Left cardiac atrium (tissue), 4 donors: ENCODE results near the gene CT83. TPM values are rescaled to one million over a fixed set of nuclear protein-coding genes. Genes with fewer than 3 reads are reported as not detected.

Experiments
- ATAC-seq, 2 donors: fragments of 200-7000 bp; cut with Tn5 transposase; one replicate each; pipeline ENCODE4 v1.9.1; 2020; ENCODE audit warnings: mild to moderate bottlenecking in 2 of 2, moderate library complexity in 2 of 2
- DNase-seq: peaks from one replicate; pipeline ENCODE4 v3.0.0-alpha.2; 2020
- intact Hi-C, 2 donors: fragments of 100-400 bp; cut with DNase I; formaldehyde crosslinking; loops; one replicate each; pipeline versions ENCODE4 v1.14.1 to v1.15.1; 2022 to 2023
- long read RNA-seq: library from polyadenylated mRNA; unstranded; transcript quantifications from one replicate; pipeline ENCODE4 v2.0.0, GENCODE V29; 2021
- total RNA-seq, 2 donors: library from RNA; stranded (reverse); fragmentation: NEBNext Ultra II Directional; extraction: Animal tissue kit (Norgen Biotek cat#: 25700); gene quantifications; one replicate each; pipeline ENCODE4 v1.2.1, GENCODE V29; 2021
- donor health status: DM: no; HTN: yes; CAD: no.
- donor health status: DM: no; HTN: yes; CAD: no; lungs with severe emphysema.
- donor health status: DM: yes; HTN: yes; CAD: no.
- donor health status: Dilated cardiomyopathy.

The CT83 gene
- total RNA-seq, result not detected
- long read RNA-seq, result 0 reads

DNA sequence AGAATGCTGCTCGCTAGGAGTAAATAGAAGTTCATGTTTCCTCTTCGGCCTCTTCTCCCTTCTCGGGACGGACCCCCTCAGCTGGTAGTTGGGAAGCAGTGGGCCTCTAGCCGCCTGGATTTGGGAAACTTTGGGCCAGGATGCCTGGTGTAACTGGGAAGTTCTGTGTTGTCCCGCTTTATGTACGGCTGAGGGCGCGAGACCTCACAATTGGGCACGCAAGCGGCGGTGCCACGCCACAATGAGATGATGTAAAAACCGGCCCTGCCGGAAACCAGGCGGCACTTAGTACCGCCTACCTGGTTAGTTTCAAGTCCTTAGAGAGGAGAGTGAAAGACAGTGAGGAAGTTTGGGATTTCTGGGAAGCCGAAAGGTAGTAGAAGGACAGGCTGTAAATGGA, at the start of gene CT83:
Gene CT83 (minus strand): TSS at position 155 of the 400 bp plus-strand sequence. CDS start 120 bp downstream, at position 35.
- no peak for ATAC-seq
- intact Hi-C loops, result no loop called here
- DNase-seq, result no peak

DNA sequence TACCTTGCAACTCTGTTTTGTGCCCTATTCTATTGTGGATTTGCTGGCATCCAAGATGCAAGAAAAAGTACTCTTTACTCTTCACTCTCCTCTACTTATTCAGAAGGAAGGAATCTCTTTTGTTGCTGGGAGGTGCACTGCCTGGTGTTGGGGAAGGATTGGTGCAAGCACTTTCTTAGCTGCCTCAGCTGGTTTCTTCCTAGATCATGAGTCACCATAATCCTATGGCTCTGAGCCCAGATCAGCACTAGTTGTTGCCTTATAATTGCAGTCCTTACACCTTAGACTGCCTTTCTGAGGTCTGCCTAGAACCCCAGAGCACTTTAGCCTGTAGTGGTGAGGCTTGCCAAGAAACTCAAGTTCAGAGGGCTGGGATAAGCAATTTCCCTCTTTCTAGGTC, 37.0 kb upstream of the CT83 start:
- intact Hi-C loops, result loop anchor here in 1 of 2 donors (10.0 kb wide), 1 partner anchor 1755 kb away; no protein-coding TSS in a partner anchor

GRCh38 chrX:116493271-116493670, 30.5 kb upstream of the CT83 start:
- ATAC-seq, result no peak
- intact Hi-C loops, result loop anchor here in 1 of 2 donors (10.0 kb wide), 1 partner anchor 1762 kb away; no protein-coding TSS in a partner anchor
- DNase-seq, result no peak

More for the DNA sequence above, 37.0 kb upstream of the CT83 start:
- ATAC-seq (no peak), DNase-seq (no peak)

DNA sequence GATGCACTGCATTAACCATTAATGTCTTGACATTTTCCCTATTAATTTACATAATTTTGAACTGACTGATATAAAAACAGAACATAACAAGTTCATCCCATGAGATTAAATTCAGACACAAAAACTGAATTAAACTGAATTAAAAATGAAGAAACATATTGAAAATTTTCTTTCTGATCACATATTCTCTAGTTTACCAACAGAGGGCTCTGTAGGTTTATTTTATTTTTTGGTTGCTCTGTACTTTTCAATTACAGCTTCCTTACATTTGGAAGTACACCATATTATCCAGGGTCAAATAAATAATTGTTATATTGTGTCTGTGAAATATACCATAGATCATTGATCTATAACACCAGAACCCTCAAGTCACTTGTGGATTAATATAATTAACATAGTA, 27.3 kb upstream of the CT83 start:
- intact Hi-C loops, result loop anchor here in 1 of 2 donors (10.0 kb wide), 1 partner anchor 1765 kb away; no protein-coding TSS in a partner anchor
- ATAC-seq (no peak), DNase-seq (no peak)

DNA sequence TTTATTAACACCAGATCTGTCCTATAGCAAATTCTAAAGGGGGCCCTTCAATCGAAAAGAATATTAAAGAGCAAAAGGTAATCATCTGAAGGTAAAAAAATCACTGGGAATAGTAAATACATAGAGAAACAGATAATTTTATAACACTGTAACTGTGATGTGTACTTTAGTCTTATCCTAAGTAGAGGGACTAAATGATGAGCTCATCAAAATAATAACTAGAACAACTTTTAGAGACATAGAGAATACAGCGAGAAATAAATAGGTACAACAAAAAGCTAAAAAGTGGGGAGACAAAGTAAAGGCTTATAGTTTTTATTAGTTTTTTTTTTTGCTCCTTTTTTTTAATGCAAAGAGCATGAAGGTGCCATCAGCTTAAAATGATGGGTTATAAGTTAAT, 17.3 kb upstream of the CT83 start:
- no peak for ATAC-seq
- DNase-seq, result no peak
- intact Hi-C loops, result no loop called here

DNA sequence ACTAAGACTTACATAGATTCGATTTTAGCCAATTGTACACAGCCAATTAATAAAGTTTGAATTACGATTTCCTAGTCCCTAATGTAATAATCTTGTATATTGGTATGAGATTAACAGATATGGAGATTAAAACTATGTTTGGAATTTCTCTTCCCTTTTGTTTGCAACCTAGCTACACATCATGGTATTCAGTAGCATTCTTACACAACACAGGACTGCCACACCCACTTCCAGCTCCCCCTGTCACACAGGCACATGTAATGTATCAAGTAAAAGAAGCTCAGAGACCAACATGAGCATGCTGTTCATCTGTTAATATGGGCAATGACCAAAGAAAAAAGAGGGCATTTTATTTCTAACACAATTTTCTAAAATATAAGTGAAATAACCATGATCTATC, 13.6 kb downstream of the CT83 start:
- DNase-seq (no peak), ATAC-seq (no peak)
- intact Hi-C loops, result no loop called here

- no peak for ATAC-seq
- DNase-seq, result no peak
Observed at GRCh38 chrX:116436358-116436816, 26.4 kb downstream of the CT83 start, which contains the start of gene SLC6A14. Gene SLC6A14, plus strand, starts transcription at chrX:116436606. Its CDS starts 104 bp downstream, at chrX:116436710.

DNA sequence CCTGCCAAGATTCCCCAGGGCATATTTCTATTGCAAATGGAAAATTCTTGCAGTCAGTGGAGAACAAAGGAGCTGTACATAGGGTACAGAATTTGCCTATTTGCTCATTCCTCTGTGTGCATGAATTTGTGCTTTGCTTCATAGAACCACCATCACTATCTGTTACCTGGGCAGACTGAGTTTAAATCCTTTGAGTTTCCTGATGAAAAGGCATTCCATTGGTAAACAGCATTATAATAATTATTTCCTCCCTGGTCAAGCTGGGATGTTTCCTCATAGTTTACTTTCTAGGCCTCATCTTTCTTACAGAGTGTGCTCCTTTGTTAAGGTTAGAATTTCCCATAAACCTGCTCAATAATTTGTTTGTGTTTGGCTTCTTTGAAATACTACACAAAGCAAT, 27.2 kb downstream of the CT83 start:
- intact Hi-C loops, result no loop called here
- DNase-seq (no peak), ATAC-seq (no peak)

More at GRCh38 chrX:116436358-116436816, 26.4 kb downstream of the CT83 start, which contains the start of gene SLC6A14:
- intact Hi-C loops, result no loop called here

DNA sequence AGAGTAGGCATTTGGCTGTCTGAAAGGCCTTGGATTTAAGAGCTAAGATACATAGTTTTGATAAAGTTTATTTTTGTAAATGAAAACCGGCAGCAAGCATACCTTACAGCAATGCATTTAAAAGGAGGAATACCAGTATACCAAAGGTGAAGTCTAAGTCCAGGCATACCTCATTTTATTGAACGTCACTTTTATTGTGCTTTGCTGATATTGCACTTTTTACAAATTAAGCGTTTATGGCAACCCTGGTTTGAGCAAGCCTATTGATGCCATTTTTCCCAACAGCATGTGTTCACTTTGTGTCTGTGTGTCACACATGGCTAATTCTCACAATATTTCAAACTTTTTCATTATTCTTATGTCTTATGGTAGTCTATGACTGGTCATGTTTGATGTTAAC, 34.8 kb downstream of the CT83 start:
- DNase-seq (no peak), ATAC-seq (no peak)
- intact Hi-C loops, result no loop called here

DNA sequence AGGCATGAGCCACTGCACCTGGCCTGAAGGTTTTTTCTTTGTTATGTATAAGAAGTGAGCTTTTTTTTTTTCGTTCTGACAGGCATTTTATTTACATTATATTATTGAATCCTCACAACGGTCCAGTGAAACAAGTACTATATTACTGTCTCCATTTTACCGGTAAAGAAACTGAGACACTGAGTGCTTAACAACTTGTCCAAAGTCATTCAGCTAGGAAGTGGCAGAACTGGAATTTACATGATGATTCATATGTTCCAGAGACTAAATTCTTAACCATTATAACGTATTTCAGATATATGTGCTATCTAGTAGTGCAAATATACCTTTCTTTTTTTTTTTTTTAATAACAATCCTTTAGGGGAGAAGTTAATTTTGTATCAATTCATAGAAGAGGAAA, 44.8 kb downstream of the CT83 start:
- intact Hi-C loops, result no loop called here
- DNase-seq, result no peak
- ATAC-seq, result no peak

GRCh38 chrX:116417214-116417613, 45.6 kb downstream of the CT83 start:
- DNase-seq (no peak), ATAC-seq (no peak)
- intact Hi-C loops, result no loop called here

GRCh38 chrX:116413273-116413672, 49.5 kb downstream of the CT83 start:
- intact Hi-C loops, result no loop called here
- ATAC-seq, result no peak
- no peak for DNase-seq

Other genes starting within 250 kb of the CT83 start
- gene SLC6A14, start 26.4 kb downstream of the CT83 start, total RNA-seq, result not detected